ENCODE data around the gene OR10P1.

The OR10P1 gene

GRCh38 chr12:55684761-55685370, 48.2 kb downstream of the OR10P1 start:
- H3K27me3 Mint-ChIP-seq, result peaks cover 59% of the 10 kb centered on the region
- no peak for DNase-seq
- no peak overlapping the region for H3K27ac Mint-ChIP-seq
- CTCF ChIA-PET, result no interaction called here
- no peak overlapping the region for H3K4me3 Mint-ChIP-seq
- H3K9me3 Mint-ChIP-seq, result no peaks in the 10 kb centered on the region
- H3K4me1 Mint-ChIP-seq, result no peaks in the 10 kb centered on the region
- no peaks in the 10 kb centered on the region for H3K36me3 Mint-ChIP-seq

GRCh38 chr12:55685671-55686070, 49.0 kb downstream of the OR10P1 start:
- Mint-ChIP-seq H3K4me3 (no peak overlapping the region), H3K36me3 (no peaks in the 10 kb centered on the region), H3K4me1 (no peaks in the 10 kb centered on the region), H3K27ac (no peak overlapping the region), H3K27me3 (peaks cover 54% of the 10 kb centered on the region), H3K9me3 (no peaks in the 10 kb centered on the region)
- CTCF ChIA-PET, result no interaction called here
- DNase-seq, result no peak

- Mint-ChIP-seq H3K27ac (no peak overlapping the region), H3K4me1 (no peaks in the 10 kb centered on the region), H3K36me3 (no peaks in the 10 kb centered on the region), H3K9me3 (no peaks in the 10 kb centered on the region), H3K4me3 (no peak overlapping the region), H3K27me3 (peaks cover 45% of the 10 kb centered on the region)
- CTCF ChIA-PET, result no interaction called here
- no peak for DNase-seq
These were observed 49.8 kb downstream of the OR10P1 start for GRCh38 chr12:55686366-55687010.
